PFSK-1 (cell line): ENCODE results near the gene SCN1B.

Source experiments
- FOXP2 ChIP-seq: optimal IDR thresholded peaks from 2 replicates; pipeline ENCODE3; 2011; ENCODE audit warnings: borderline replicate concordance, control low read depth, inconsistent platforms; ENCODE audit not compliant: insufficient read depth; ENCODE audit errors: extremely low read length, extremely low read depth
- POLR2AphosphoS5 ChIP-seq: IDR thresholded peaks from 2 replicates; pipeline ENCODE4 v1.6.1; 2012; ENCODE audit warnings: low read depth, mild to moderate bottlenecking, control low read depth, low read length, moderate library complexity
- REST ChIP-seq, 2 experiments: IDR thresholded peaks; 2 replicates each; pipeline versions ENCODE4 v1.6.1 to v1.8.0; 2011 to 2012; ENCODE audit warnings: low read depth in 2 of 2, low read length in 2 of 2, control low read depth in 1 of 2, inconsistent platforms in 1 of 2, mild to moderate bottlenecking in 1 of 2, moderate library complexity in 1 of 2; ENCODE audit not compliant: insufficient read depth in 1 of 2
- SIN3A ChIP-seq: IDR thresholded peaks from 2 replicates; pipeline ENCODE4 v1.6.1; 2012; ENCODE audit warnings: mild to moderate bottlenecking, low read length, moderate library complexity, borderline replicate concordance; ENCODE audit not compliant: insufficient read depth
- TAF1 ChIP-seq: IDR thresholded peaks from 2 replicates; pipeline ENCODE4 v1.6.1; 2012; ENCODE audit warnings: low read length, control low read depth, borderline replicate concordance; ENCODE audit not compliant: insufficient read depth

The SCN1B gene

DNA sequence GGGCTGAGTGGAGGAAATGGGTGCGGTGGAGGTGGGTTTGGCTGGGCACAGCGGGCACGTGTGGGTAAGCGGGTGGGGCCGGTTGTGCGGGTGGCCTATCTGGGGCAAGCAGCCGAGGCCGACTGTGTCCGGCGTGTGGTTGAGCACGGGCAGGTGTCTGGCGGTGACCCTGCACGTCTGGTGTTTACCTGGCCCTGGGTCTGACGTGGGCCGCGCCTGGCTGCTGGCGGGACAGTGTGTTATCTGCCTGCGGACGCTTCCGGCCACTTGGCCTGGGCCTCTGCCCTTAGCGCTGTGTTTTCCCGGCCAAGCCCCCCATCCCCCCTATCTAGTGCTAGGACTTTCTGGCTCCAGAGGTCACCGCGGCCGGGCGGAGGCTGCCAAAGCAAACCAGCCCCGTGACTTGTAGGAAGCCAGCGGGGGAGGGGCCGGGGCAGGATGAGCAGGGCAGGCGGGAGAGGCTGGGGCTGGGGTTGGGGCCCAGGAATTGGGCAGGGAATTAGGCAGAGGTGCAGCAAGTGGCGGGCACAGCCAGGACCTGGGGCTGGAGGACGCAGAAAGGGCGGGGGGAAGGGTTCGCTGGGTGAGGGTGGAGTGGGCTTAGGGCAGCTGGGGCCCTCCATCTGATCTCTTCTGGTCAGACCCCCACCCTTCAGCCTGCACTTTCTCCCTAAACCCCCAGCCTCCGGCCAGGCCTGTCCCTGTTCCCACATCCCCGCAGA, 10.7 kb downstream of the SCN1B start:
- no peak for TF ChIP-seq REST (IDR thresholded peaks at IDR 0.05; ENCODE audit: insufficient read depth in 1 of 2, low read depth in 2 of 2, low read length in 2 of 2)
- peak; percentile 98 for TF ChIP-seq FOXP2
- no peak for TF ChIP-seq POLR2AphosphoS5

- TF ChIP-seq REST (IDR thresholded peaks at IDR 0.05; ENCODE audit: insufficient read depth in 1 of 2, low read depth in 2 of 2, low read length in 2 of 2), result no peak
- no peak for TF ChIP-seq SIN3A
- no peak for TF ChIP-seq FOXP2
- TF ChIP-seq POLR2AphosphoS5, result no peak
- TF ChIP-seq TAF1, result no peak
Measured at GRCh38 chr19:35041548-35042055, 11.3 kb downstream of the SCN1B start, which contains the start of gene HPN. HPN (plus strand) TSS chr19:35041721; CDS start chr19:35042507, 786 bp downstream.

- no peak for TF ChIP-seq POLR2AphosphoS5
- TF ChIP-seq FOXP2, result no peak
- TF ChIP-seq SIN3A, result no peak
- TF ChIP-seq REST (IDR thresholded peaks at IDR 0.05; ENCODE audit: insufficient read depth in 1 of 2, low read depth in 2 of 2, low read length in 2 of 2), result no peak
- TF ChIP-seq TAF1, result no peak
Measured at GRCh38 chr19:35042056-35042730, 11.9 kb downstream of the SCN1B start.

DNA sequence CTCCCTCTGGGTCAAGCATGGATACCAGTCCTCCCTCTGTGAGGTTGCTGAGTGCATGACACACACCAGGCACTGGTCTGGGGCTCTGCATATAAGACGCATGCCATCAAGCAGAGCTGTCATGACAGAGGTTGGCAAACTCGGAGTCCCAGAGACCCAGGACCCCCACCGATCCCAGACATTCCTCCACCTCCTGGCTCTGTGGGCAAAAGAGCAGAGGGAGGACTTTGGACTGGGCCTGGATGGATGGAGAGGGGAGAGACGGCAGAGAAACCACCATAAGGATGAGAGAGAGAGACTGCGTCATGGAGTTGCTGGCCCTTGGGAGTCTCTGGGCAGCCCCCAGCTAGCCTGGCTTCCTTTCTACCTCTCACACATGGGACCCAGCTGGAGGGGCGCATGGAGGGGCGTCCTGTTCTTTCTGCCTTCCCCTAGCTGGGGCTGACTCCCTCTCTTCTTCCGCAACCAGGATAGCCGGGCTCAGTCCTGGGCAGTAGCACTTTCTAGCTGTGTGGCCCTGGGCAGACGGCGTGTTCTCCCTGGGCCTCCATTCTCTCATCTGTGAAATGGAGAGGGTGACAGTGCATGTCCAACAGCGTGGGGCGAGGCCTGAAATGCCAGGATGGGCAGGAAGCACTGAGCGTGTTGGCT, 12.8 kb downstream of the SCN1B start:
- TF ChIP-seq FOXP2, result no peak
- no peak for TF ChIP-seq TAF1
- no peak for TF ChIP-seq POLR2AphosphoS5
- no peak for TF ChIP-seq REST (IDR thresholded peaks at IDR 0.05; ENCODE audit: insufficient read depth in 1 of 2, low read depth in 2 of 2, low read length in 2 of 2)
- TF ChIP-seq SIN3A, result no peak
